ENCODE data around the gene SLC5A9. TPM values are rescaled to one million over a fixed set of nuclear protein-coding genes. Genes with fewer than 3 reads are reported as not detected.
A peak's percentile ranks its signal among the peaks of the same experiment; 100 is the strongest.

SLC5A9 gene
- polyA plus RNA-seq, 2 of the 4 experiments (the other 2 are of a cell fraction), result 0.03 to 0.21 TPM

- no peak overlapping the region for H3K27ac ChIP-seq
- ChIA-PET POLR2A (no interaction called here), CTCF (interaction anchor here (0.7 to 1.0 kb wide), 2 partner anchors 18 to 87 kb away, joined by 3 to 4 read pairs; no protein-coding TSS in a partner anchor)
- H3K4me3 ChIP-seq, result no peak overlapping the region
- no peak overlapping the region for H3K4me2 ChIP-seq
- no peaks in the 10 kb centered on the region for H3K9me3 ChIP-seq
- H3K4me1 ChIP-seq, result no peaks in the 10 kb centered on the region
- FAIRE-seq (no peak), DNase-seq (ENCODE audit: low read depth in 1 of 2, low spot score in 1 of 2) (no peak), ATAC-seq (no peak)
- TF ChIP-seq ELK1 (IDR thresholded peaks at IDR 0.05; ENCODE audit: low read depth, low read length) (no peak), CBX8 (IDR thresholded peaks at IDR 0.05) (no peak), CHD4 (IDR thresholded peaks at IDR 0.05; ENCODE audit: borderline replicate concordance) (no peak), HES2 (IDR thresholded peaks at IDR 0.05) (no peak), HOXA7 (CRISPR knock-in tag; IDR thresholded peaks at IDR 0.05) (no peak), MAFK (IDR thresholded peaks at IDR 0.05; ENCODE audit: partially characterized antibody) (no peak), TP53 (CRISPR knock-in tag; IDR thresholded peaks at IDR 0.05) (no peak), RFX5 (IDR thresholded peaks at IDR 0.05) (no peak), BHLHE40 (IDR thresholded peaks at IDR 0.05; ENCODE audit: low read depth, low read length) (no peak), PHF8 (IDR thresholded peaks at IDR 0.05; ENCODE audit: borderline replicate concordance, low read depth) (no peak)
- 71% methylated on average over 4 of the region's 7 CpGs for WGBS (ENCODE audit: missing lambda C conversion rate)
Measured at GRCh38 chr1:48196237-48196636, 26.3 kb upstream of the SLC5A9 start.

- Histone ChIP-seq H3K4me1 (no peaks in the 10 kb centered on the region), H3K9me3 (no peaks in the 10 kb centered on the region), H3K4me3 (no peak overlapping the region), H3K4me2 (no peak overlapping the region), H3K27ac (no peak overlapping the region)
- ChIA-PET CTCF (interaction anchor here (5.4 kb wide), 1 partner anchor 89 kb away, joined by 29 read pairs; no protein-coding TSS in a partner anchor), POLR2A (no interaction called here)
- peak; percentile 41 for TF ChIP-seq MAFK (IDR thresholded peaks at IDR 0.05; ENCODE audit: partially characterized antibody)
- TF ChIP-seq JUNB (IDR thresholded peaks at IDR 0.05), result no peak
- DNase-seq (ENCODE audit: low read depth in 1 of 2, low spot score in 1 of 2) (no peak), FAIRE-seq (no peak), ATAC-seq (no peak)
- 10% methylated on average over 3 of the region's 3 CpGs for WGBS (ENCODE audit: missing lambda C conversion rate)
Measured at GRCh38 chr1:48198970-48199369, 23.5 kb upstream of the SLC5A9 start.

- DNase-seq (ENCODE audit: low read depth in 1 of 2, low spot score in 1 of 2) (no peak), FAIRE-seq (no peak), ATAC-seq (no peak)
- no peak overlapping the region for H3K4me2 ChIP-seq
- no peak for TF ChIP-seq PHF8 (IDR thresholded peaks at IDR 0.05; ENCODE audit: borderline replicate concordance, low read depth)
- TF ChIP-seq KDM1A (IDR thresholded peaks at IDR 0.05; ENCODE audit: low read depth), result no peak
- no peak for TF ChIP-seq CHD4 (IDR thresholded peaks at IDR 0.05; ENCODE audit: borderline replicate concordance)
- no peak for TF ChIP-seq TFCP2L1 (CRISPR knock-in tag; IDR thresholded peaks at IDR 0.05)
- TF ChIP-seq ZNF302 (CRISPR knock-in tag; IDR thresholded peaks at IDR 0.05), result no peak
- no peak for TF ChIP-seq NR3C1 (IDR thresholded peaks at IDR 0.05)
- no peak for TF ChIP-seq FOSB (CRISPR knock-in tag; IDR thresholded peaks at IDR 0.05)
- no peak for TF ChIP-seq RARB (CRISPR knock-in tag; IDR thresholded peaks at IDR 0.05)
- no peak for TF ChIP-seq ESRRA (IDR thresholded peaks at IDR 0.05; ENCODE audit: borderline replicate concordance, low read length)
- TF ChIP-seq RFX5 (IDR thresholded peaks at IDR 0.05), result no peak
- no peak for TF ChIP-seq CEBPB (IDR thresholded peaks at IDR 0.05)
- no peak for TF ChIP-seq SMC3 (IDR thresholded peaks at IDR 0.05)
- TF ChIP-seq, protein P1, sequence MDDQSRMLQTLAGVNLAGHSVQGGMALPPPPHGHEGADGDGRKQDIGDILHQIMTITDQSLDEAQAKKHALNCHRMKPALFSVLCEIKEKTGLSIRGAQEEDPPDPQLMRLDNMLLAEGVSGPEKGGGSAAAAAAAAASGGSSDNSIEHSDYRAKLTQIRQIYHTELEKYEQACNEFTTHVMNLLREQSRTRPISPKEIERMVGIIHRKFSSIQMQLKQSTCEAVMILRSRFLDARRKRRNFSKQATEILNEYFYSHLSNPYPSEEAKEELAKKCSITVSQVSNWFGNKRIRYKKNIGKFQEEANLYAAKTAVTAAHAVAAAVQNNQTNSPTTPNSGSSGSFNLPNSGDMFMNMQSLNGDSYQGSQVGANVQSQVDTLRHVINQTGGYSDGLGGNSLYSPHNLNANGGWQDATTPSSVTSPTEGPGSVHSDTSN (IDR thresholded peaks at IDR 0.05), result no peak
- no peak for TF ChIP-seq EP300 (IDR thresholded peaks at IDR 0.05)
- TF ChIP-seq TP53 (CRISPR knock-in tag; IDR thresholded peaks at IDR 0.05), result no peak
- ChIA-PET POLR2A (no interaction called here), CTCF (interaction anchor here (0.6 to 5.4 kb wide), 2 partner anchors 90 to 485 kb away, joined by 3 to 29 read pairs; no protein-coding TSS in a partner anchor)
- H3K4me3 ChIP-seq, result no peak overlapping the region
- no peak overlapping the region for H3K27ac ChIP-seq
- no peaks in the 10 kb centered on the region for H3K4me1 ChIP-seq
- H3K9me3 ChIP-seq, result no peaks in the 10 kb centered on the region
- WGBS (ENCODE audit: missing lambda C conversion rate), result 38% methylated on average over 3 of the region's 3 CpGs
Measured at GRCh38 chr1:48200166-48200900, 22.2 kb upstream of the SLC5A9 start.

Measured in A549 (cell line).